ENCODE data around the gene BAHCC1. TPM values are rescaled to one million over a fixed set of nuclear protein-coding genes. Genes with fewer than 3 reads are reported as not detected.
A peak's percentile ranks its signal among the peaks of the same experiment; 100 is the strongest.

Gene BAHCC1
- total RNA-seq, result 5.8 TPM
- 7.3 TPM for polyA plus RNA-seq
- long read RNA-seq, donor 1, result 0 reads
- long read RNA-seq, donor 2, result 0 reads
- long read RNA-seq, donor 3, partial matches to known transcripts, result 20 of 22 reads
- long read RNA-seq, donor 3, other reads (novel, unspliced or antisense), result 0 of 22 reads
- long read RNA-seq, donor 4, partial matches to known transcripts, result 0 of 4 reads
- long read RNA-seq, donor 4, other reads (novel, unspliced or antisense), result 0 of 4 reads
- long read RNA-seq, donor 5, partial matches to known transcripts, result 0 of 1 reads
- long read RNA-seq, donor 5, other reads (novel, unspliced or antisense), result 0 of 1 reads
- long read RNA-seq, donor 6, partial matches to known transcripts, result 0 of 5 reads
- long read RNA-seq, donor 6, other reads (novel, unspliced or antisense), result 0 of 5 reads
- long read RNA-seq, donor 7, result 0 reads
- long read RNA-seq, donor 8, result 0 reads
- long read RNA-seq, donor 9, result 0 reads
- long read RNA-seq, donor 10, partial matches to known transcripts, result 0 of 3 reads
- long read RNA-seq, donor 10, other reads (novel, unspliced or antisense), result 0 of 3 reads

- under 1% methylated on average over 40 of the region's 40 CpGs for WGBS
- Histone ChIP-seq H3K27ac (ENCODE audit: low read depth in 1 of 2, low read length in 1 of 2) (peak within 1 kb of the TSS; percentile 58 to 86), H3K4me1 (ENCODE audit: control insufficient read depth in 2 of 2, insufficient read depth in 2 of 2, low read length in 2 of 2) (peaks cover 33 to 75% of the 10 kb centered on the region in 2 donors)
Measured at GRCh38 chr17:81394921-81395599, at the start of gene BAHCC1. Gene BAHCC1, plus strand, starts transcription at chr17:81395457. Its CDS starts 4,283 bp downstream, at chr17:81399740.

GRCh38 chr17:81346090-81346907 is 49.0 kb upstream of the BAHCC1 start:
- Histone ChIP-seq H3K27me3 (ENCODE audit: control insufficient read depth in 2 of 2, insufficient read depth in 1 of 2, low read length in 1 of 2) (peaks cover 61 to 87% of the 10 kb centered on the region in 2 donors), H3K9me3 (ENCODE audit: control insufficient read depth in 2 of 2, insufficient read depth in 1 of 2, low read length in 1 of 2) (peaks cover 0 to 19% of the 10 kb centered on the region in 2 donors), H3K36me3 (ENCODE audit: control insufficient read depth in 2 of 2, insufficient read depth in 2 of 2, low read length in 1 of 2) (no peaks in the 10 kb centered on the region), H3K27ac (ENCODE audit: low read depth in 1 of 2, low read length in 1 of 2) (peak overlapping the region in 1 of 2 donors; percentile 25), H3K4me1 (ENCODE audit: control insufficient read depth in 2 of 2, insufficient read depth in 2 of 2, low read length in 2 of 2) (peaks cover 20 to 47% of the 10 kb centered on the region in 2 donors), H3K4me3 (ENCODE audit: low read length in 2 of 2) (peak overlapping the region; percentile 55 to 65)
- WGBS, result 6% methylated on average over 91 of the region's 91 CpGs
- peak; percentile 74 to 98 (median 95) for DNase-seq (ENCODE audit: low read depth in 6 of 9, low spot score in 9 of 9)

More at GRCh38 chr17:81394921-81395599, at the start of gene BAHCC1:
- peaks cover 26 to 96% of the 10 kb centered on the region in 2 donors for H3K27me3 ChIP-seq (ENCODE audit: control insufficient read depth in 2 of 2, insufficient read depth in 1 of 2, low read length in 1 of 2)
- peak within 1 kb of the TSS; percentile 64 to 87 for H3K4me3 ChIP-seq (ENCODE audit: low read length in 2 of 2)
- H3K9me3 ChIP-seq (ENCODE audit: control insufficient read depth in 2 of 2, insufficient read depth in 1 of 2, low read length in 1 of 2), result peaks cover 0 to under 1% of the 10 kb centered on the region in 2 donors
- H3K36me3 ChIP-seq (ENCODE audit: control insufficient read depth in 2 of 2, insufficient read depth in 2 of 2, low read length in 1 of 2), result peaks cover 0 to 5% of the 10 kb centered on the region in 2 donors
- DNase-seq (ENCODE audit: low read depth in 6 of 9, low spot score in 9 of 9), result peak; percentile 89 to 98 (median 94)

DNA sequence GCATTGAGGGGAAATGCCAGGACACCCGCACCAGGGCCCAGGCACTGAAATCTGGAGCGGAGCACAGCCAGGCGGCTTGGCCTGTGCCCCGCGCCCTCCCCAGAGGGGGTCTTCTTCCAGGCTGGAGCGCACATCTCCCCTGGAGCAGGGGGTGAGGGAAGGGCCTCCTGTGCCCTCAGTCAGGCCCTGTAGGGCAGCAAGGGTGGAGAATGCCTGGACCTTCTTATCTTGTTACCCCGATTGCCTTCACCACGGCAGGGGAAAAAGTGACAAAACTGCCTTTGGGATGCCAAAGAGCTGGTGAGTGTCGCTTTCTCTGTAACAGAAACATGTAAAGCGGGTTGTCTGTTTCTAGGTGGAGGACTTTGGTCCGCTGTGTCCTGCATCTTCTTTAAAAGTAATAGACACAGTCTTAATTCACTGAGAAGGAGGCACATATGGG is 48.3 kb upstream of the BAHCC1 start:
- Histone ChIP-seq H3K4me3 (ENCODE audit: low read length in 2 of 2) (peak overlapping the region; percentile 55 to 65), H3K36me3 (ENCODE audit: control insufficient read depth in 2 of 2, insufficient read depth in 2 of 2, low read length in 1 of 2) (no peaks in the 10 kb centered on the region), H3K4me1 (ENCODE audit: control insufficient read depth in 2 of 2, insufficient read depth in 2 of 2, low read length in 2 of 2) (peaks cover 20 to 47% of the 10 kb centered on the region in 2 donors), H3K27ac (ENCODE audit: low read depth in 1 of 2, low read length in 1 of 2) (no peak overlapping the region), H3K27me3 (ENCODE audit: control insufficient read depth in 2 of 2, insufficient read depth in 1 of 2, low read length in 1 of 2) (peaks cover 55 to 80% of the 10 kb centered on the region in 2 donors), H3K9me3 (ENCODE audit: control insufficient read depth in 2 of 2, insufficient read depth in 1 of 2, low read length in 1 of 2) (peaks cover 0 to 19% of the 10 kb centered on the region in 2 donors)
- DNase-seq (ENCODE audit: low read depth in 6 of 9, low spot score in 9 of 9), result no peak
- 91% methylated on average over 11 of the region's 11 CpGs for WGBS

DNA sequence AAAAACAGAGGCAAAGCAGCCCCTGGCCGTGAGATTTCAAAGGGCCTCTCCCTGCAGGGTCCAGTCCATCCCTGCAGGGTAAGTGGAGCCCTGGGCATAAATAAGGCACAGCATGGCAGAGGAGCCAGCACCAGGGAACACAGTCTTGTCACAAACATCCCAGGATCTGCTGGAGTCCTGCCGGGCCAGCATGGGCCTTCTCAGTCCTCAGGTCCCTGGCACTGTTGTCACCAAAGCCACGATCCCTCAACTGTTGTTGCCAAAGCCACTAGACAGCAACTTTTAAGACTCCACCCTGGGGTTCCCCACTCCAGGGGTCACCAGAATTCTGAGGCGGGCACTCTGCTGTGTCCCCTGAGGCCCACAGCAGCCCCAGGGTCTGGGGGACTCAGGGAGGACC is 47.8 kb upstream of the BAHCC1 start:
- peaks cover 50 to 75% of the 10 kb centered on the region in 2 donors for H3K27me3 ChIP-seq (ENCODE audit: control insufficient read depth in 2 of 2, insufficient read depth in 1 of 2, low read length in 1 of 2)
- 89% methylated on average over 4 of the region's 4 CpGs for WGBS
- no peak for DNase-seq (ENCODE audit: low read depth in 6 of 9, low spot score in 9 of 9)
- H3K36me3 ChIP-seq (ENCODE audit: control insufficient read depth in 2 of 2, insufficient read depth in 2 of 2, low read length in 1 of 2), result no peaks in the 10 kb centered on the region
- no peak overlapping the region for H3K4me3 ChIP-seq (ENCODE audit: low read length in 2 of 2)
- no peak overlapping the region for H3K27ac ChIP-seq (ENCODE audit: low read depth in 1 of 2, low read length in 1 of 2)
- peaks cover 0 to 19% of the 10 kb centered on the region in 2 donors for H3K9me3 ChIP-seq (ENCODE audit: control insufficient read depth in 2 of 2, insufficient read depth in 1 of 2, low read length in 1 of 2)
- H3K4me1 ChIP-seq (ENCODE audit: control insufficient read depth in 2 of 2, insufficient read depth in 2 of 2, low read length in 2 of 2), result peaks cover 20 to 47% of the 10 kb centered on the region in 2 donors

DNA sequence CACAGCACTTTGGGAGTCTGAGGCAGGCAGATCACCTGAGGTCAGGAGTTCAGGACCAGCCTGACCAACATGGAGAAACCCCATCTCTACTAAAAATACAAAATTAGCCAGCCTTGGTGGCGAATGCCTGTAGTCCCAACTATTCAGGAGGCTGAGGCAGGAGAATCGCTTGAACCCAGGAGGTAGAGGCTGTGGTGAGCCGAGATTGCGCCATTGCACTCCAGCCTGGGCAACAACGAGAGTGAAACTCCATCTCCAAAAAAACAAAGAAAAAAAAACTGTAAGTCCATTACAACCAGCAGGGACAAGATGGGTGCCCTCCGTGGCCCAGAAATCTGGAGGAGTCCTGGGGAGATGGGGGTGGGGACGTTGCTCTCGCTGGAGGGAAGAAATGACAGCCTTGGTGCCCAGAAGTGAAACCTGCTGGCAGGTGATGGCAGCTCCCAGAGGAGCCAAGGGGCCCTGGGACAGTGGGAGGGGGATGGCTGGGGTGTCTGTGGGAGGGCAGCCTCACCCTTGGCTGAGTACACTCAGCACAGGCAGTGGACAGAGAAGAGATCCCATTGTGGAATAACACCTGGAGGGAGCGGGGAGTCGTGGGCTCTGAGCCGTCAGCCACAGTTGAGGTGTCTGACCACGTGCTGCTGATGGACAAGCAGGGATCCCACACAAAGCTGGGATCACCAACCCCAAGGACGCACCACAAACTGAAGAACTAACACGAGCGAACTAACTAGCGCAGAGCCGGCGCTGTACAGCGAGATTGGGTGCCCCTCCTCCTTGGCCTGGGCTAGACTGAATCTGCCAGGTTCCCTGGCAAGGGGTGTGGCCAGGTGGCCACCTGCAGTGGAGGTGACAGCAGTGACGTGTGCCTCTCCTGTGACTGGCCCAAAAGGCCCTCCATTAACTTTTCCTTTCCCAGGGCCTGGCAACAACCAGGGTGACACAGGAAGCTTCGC is 46.9 kb upstream of the BAHCC1 start:
- no peak overlapping the region for H3K4me3 ChIP-seq (ENCODE audit: low read length in 2 of 2)
- H3K4me1 ChIP-seq (ENCODE audit: control insufficient read depth in 2 of 2, insufficient read depth in 2 of 2, low read length in 2 of 2), result peaks cover 20 to 39% of the 10 kb centered on the region in 2 donors
- WGBS, result 94% methylated on average over 21 of the region's 21 CpGs
- no peak overlapping the region for H3K27ac ChIP-seq (ENCODE audit: low read depth in 1 of 2, low read length in 1 of 2)
- DNase-seq (ENCODE audit: low read depth in 6 of 9, low spot score in 9 of 9), result no peak
- peaks cover 41 to 66% of the 10 kb centered on the region in 2 donors for H3K27me3 ChIP-seq (ENCODE audit: control insufficient read depth in 2 of 2, insufficient read depth in 1 of 2, low read length in 1 of 2)
- H3K9me3 ChIP-seq (ENCODE audit: control insufficient read depth in 2 of 2, insufficient read depth in 1 of 2, low read length in 1 of 2), result peaks cover 0 to 12% of the 10 kb centered on the region in 2 donors
- no peaks in the 10 kb centered on the region for H3K36me3 ChIP-seq (ENCODE audit: control insufficient read depth in 2 of 2, insufficient read depth in 2 of 2, low read length in 1 of 2)

DNA sequence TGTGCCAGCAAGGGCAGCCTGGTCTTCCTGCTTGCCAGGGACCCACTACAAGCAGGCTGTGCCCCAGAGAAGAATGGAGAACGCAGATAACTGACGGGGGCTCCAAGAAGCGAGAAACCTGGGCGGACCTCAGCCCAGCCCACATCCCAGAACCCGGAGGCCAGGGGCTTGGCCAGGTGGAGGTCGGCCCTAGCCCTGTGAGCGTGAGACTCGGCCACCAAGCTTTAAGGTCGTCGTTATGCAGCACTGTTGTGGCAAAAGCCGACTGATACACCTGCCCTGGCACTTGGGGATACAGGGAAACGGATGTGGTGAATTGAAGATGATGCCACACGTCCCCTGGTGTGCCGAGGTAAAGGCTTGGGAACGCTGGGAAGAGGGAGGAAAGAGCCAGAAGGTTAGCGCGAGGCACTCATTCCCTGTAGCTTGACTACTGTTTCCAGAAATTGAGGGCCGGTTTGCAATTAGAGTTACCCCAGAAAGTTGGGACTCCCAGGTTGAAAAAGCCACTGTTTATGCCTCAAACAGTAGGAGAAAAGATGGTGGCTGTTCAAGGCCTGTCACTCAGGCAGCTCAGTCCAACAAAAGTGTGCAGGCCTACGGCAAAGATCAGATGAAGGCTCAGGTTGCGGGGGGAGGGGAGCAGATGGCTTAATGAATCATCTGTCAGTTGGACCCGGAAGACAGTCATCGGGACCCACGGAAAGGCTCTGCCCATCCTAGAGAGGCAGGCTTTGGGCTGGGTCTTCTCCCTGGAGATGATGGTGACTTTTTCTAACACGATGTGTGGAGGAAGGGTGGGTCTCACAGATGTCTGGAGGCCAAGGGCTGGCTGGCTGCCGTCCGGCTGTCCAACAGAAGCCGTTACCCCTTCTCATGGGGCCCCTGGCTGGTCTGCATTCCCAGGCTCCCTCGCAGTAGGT is 45.6 kb upstream of the BAHCC1 start:
- Histone ChIP-seq H3K27me3 (ENCODE audit: control insufficient read depth in 2 of 2, insufficient read depth in 1 of 2, low read length in 1 of 2) (peaks cover 28 to 57% of the 10 kb centered on the region in 2 donors), H3K4me3 (ENCODE audit: low read length in 2 of 2) (no peak overlapping the region), H3K36me3 (ENCODE audit: control insufficient read depth in 2 of 2, insufficient read depth in 2 of 2, low read length in 1 of 2) (no peaks in the 10 kb centered on the region), H3K9me3 (ENCODE audit: control insufficient read depth in 2 of 2, insufficient read depth in 1 of 2, low read length in 1 of 2) (peaks cover 0 to 7% of the 10 kb centered on the region in 2 donors), H3K27ac (ENCODE audit: low read depth in 1 of 2, low read length in 1 of 2) (no peak overlapping the region), H3K4me1 (ENCODE audit: control insufficient read depth in 2 of 2, insufficient read depth in 2 of 2, low read length in 2 of 2) (peaks cover 11 to 27% of the 10 kb centered on the region in 2 donors)
- 93% methylated on average over 28 of the region's 28 CpGs for WGBS
- no peak for DNase-seq (ENCODE audit: low read depth in 6 of 9, low spot score in 9 of 9)

DNA sequence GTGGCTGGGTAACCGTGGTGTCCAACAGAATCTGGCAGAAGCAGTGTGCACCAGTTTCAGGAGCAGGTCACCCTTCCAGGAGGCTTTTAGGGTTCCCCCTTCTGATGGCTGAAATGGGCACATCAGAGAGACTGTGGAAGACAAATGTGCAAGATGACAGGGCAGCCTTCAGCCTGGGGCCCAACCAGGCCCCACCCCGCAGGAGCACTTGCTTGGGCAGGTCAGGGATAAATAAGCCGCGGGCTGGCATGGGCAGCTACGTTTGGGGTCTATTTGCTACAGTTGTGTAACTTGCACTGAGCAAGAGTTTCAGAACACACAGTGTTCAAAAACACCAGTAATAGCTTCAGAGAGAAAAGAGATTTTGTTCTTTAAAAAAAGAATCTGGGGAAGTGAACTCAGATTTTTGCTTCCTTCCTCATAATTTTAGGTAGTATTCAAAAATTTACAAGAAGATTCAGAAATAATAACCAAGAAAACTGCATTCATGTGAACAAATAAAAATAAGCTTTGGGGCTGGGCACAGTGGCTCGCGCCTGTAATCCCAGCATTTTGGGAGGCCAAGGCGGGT is 44.9 kb upstream of the BAHCC1 start:
- WGBS, result 80% methylated on average over 8 of the region's 8 CpGs
- no peak for DNase-seq (ENCODE audit: low read depth in 6 of 9, low spot score in 9 of 9)

More for the DNA sequence above, 44.9 kb upstream of the BAHCC1 start:
- Histone ChIP-seq H3K9me3 (ENCODE audit: control insufficient read depth in 2 of 2, insufficient read depth in 1 of 2, low read length in 1 of 2) (peaks cover 0 to 4% of the 10 kb centered on the region in 2 donors), H3K27ac (ENCODE audit: low read depth in 1 of 2, low read length in 1 of 2) (no peak overlapping the region), H3K36me3 (ENCODE audit: control insufficient read depth in 2 of 2, insufficient read depth in 2 of 2, low read length in 1 of 2) (no peaks in the 10 kb centered on the region), H3K4me3 (ENCODE audit: low read length in 2 of 2) (no peak overlapping the region), H3K4me1 (ENCODE audit: control insufficient read depth in 2 of 2, insufficient read depth in 2 of 2, low read length in 2 of 2) (peaks cover 3 to 20% of the 10 kb centered on the region in 2 donors), H3K27me3 (ENCODE audit: control insufficient read depth in 2 of 2, insufficient read depth in 1 of 2, low read length in 1 of 2) (peaks cover 21 to 50% of the 10 kb centered on the region in 2 donors)
